Measurements from ENCODE around the gene MTFR1L.

- TF ChIP-seq, protein P1, sequence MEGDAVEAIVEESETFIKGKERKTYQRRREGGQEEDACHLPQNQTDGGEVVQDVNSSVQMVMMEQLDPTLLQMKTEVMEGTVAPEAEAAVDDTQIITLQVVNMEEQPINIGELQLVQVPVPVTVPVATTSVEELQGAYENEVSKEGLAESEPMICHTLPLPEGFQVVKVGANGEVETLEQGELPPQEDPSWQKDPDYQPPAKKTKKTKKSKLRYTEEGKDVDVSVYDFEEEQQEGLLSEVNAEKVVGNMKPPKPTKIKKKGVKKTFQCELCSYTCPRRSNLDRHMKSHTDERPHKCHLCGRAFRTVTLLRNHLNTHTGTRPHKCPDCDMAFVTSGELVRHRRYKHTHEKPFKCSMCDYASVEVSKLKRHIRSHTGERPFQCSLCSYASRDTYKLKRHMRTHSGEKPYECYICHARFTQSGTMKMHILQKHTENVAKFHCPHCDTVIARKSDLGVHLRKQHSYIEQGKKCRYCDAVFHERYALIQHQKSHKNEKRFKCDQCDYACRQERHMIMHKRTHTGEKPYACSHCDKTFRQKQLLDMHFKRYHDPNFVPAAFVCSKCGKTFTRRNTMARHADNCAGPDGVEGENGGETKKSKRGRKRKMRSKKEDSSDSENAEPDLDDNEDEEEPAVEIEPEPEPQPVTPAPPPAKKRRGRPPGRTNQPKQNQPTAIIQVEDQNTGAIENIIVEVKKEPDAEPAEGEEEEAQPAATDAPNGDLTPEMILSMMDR (conservative IDR thresholded peaks at IDR 0.05 in 1 of 2, IDR thresholded peaks at IDR 0.05 in 1 of 2; ENCODE audit: low read depth in 1 of 2, low read length in 2 of 2), result no peak
- TF ChIP-seq EZH2 (IDR thresholded peaks at IDR 0.05; ENCODE audit: low read length, missing control alignments), result no peak
Observed at GRCh38 chr1:25858906-25859789, 39.4 kb downstream of the MTFR1L start, which contains the start of gene AUNIP.
